ENCODE data around the gene SKA3.
"Not testable (repeated sequence)": the region's sequence is repeated elsewhere in the genome, so short reads cannot be mapped to it uniquely, and the experiment has no call there.

SKA3 gene

DNA sequence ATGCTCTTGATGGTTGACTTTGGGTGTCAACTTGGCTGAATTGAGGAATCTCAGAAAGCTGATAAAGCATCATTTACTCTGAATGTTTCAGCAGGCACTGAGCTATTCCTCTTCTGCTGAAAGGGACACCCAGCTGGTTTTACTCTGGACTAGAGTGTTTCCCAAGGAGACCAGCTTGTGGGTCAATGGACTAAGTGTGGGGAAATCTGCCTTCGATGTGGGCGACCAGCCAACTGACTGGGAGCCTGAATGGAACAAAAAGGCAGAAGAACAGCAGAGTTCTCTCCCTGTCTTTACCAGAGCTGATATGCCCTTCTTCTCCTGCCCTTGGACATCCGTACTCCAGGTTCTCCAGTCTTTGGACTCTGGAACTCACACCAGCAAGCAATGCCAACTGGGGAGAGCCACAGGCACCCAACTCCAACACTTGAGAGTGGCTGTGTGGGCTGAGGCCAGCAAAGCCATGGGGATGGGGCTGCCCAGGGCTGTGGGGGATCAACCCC is 32.4 kb upstream of the SKA3 start:
- Histone ChIP-seq H3K4me3 (no peak overlapping the region), H3K36me3 (0 out of 2 replicates have a peak, but pooled peaks cover 6% of the 10 kb centered on the region), H3K27me3 (no peaks in the 10 kb centered on the region), H3K9me3 (peaks cover 36% of the 10 kb centered on the region), H3K9ac (no peak overlapping the region), H3K27ac (no peak overlapping the region), H3K4me1 (peaks cover 2% of the 10 kb centered on the region), H4K20me1 (no peaks in the 10 kb centered on the region), H3K4me2 (no peak overlapping the region)
- no peak for TF ChIP-seq Cebpa-rat (IDR thresholded peaks at IDR 0.05)

DNA sequence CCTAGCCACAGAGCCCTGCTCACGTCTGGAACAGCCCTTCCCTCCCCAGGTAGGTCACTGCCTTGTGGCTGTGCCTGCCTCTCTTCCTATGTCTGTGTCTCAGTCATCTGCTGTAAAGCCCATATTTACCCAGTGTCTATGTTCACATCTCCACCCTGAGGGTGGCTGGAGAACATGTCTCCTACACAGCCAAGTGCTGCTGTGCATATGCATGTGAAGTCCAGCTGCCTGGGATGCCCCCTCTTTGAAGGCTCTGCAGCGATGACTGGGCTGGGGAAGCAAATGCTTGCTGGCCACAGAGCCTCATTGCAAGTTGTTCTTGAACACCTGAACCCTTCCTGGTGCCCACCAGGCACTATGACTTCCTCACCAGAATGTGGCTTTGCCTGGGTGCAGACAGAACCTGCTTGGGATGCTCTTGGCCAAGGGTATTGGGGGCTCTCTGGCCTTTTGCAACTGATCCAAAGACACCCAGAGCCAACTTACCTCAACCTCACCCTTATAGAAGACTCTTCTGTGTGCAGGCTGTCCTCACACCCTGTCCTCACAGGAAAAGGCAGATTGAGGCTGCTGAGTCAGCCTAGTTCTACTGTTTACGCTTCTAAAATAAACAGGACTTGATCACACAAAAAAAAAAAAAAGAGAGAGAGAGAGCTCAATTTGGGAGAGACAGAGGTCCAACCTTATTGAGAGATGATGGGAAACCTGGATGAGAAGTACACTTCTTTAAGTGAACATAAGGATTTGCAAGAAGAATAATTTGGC is 26.6 kb upstream of the SKA3 start:
- H3K9me3 ChIP-seq = peaks cover 37% of the 10 kb centered on the region
- no peak overlapping the region for H3K9ac ChIP-seq
- no peak overlapping the region for H3K27ac ChIP-seq
- no peaks in the 10 kb centered on the region for H3K27me3 ChIP-seq
- peak overlapping the region; percentile 17; the same call in 1 of the 2 replicates for H3K4me2 ChIP-seq
- 0 out of 2 replicates have a peak, but pooled peaks cover 5% of the 10 kb centered on the region for H3K36me3 ChIP-seq
- H4K20me1 ChIP-seq = no peaks in the 10 kb centered on the region
- no peak for TF ChIP-seq Cebpa-rat (IDR thresholded peaks at IDR 0.05)
- H3K4me3 ChIP-seq = no peak overlapping the region
- peaks cover 22% of the 10 kb centered on the region for H3K4me1 ChIP-seq

DNA sequence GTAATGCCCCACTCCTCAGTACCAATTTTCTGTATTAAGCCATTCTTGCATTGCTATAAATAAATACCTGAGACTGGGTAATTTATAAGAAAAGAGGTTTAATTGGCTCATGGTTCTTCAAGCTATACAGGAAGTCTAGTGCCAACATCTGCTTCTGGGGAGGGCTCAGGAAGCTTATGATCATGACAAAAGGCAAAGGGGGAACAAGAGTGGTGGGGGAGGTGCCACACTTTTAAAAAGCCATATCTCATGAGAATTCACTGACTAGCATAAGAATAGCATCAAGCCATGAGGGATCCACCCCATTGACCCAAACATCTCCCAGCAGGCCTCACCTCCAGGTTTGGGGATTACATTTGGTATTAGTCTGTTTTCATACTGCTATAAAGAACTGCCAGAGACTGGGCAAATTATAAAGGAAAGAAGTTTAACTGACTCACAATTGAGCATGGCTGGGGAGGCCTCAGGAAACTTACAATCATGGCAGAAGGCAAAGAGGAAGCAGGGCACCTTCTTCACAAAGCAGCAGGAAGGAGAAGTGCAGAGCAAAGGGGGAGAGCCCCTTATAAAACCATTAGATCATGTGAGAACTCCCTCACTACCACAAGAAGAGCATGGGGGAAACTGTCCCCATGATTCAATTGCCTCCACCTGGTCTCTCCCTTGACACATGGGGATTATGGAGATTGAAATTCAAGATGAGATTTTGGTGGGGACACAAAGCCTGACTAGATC is 25.3 kb upstream of the SKA3 start:
- not testable (repeated sequence) for H3K36me3 ChIP-seq, H3K4me3 ChIP-seq, H3K9ac ChIP-seq, H4K20me1 ChIP-seq, H3K27me3 ChIP-seq
- Histone ChIP-seq H3K4me1 (peaks cover 35% of the 10 kb centered on the region), H3K4me2 (peak overlapping the region; percentile 31), H3K27ac (peak overlapping the region; percentile 40; the same call in 1 of the 2 replicates), H3K9me3 (peaks cover 42% of the 10 kb centered on the region)

DNA sequence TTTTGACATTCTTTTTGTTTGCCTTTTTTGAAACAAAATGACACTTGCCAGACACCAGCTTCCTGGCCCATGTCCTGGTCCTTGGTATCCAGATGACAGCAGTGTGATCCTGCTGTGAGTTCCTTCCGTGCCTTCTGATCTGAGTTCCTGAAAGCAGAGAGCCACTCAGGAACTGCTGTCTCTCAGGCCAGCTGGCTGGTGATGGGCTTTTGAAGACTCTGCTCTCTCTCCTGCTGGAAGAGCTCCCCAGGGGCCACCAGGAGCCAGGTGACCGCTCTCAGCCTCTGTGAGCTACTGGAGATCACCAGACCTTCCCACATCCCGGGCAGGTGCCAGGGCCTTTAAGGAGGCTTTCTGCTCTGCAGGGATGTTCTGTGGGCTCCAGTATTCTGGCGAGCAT is 22.0 kb upstream of the SKA3 start:
- H4K20me1 ChIP-seq, H3K36me3 ChIP-seq, H3K9ac ChIP-seq, H3K27me3 ChIP-seq, H3K4me3 ChIP-seq: not testable (repeated sequence)
- Histone ChIP-seq H3K4me2 (peak overlapping the region; percentile 21; the same call in 1 of the 2 replicates), H3K27ac (0 out of 2 replicates have a peak overlapping the region, but pooled peaks have one; percentile 13), H3K4me1 (peaks cover 40% of the 10 kb centered on the region), H3K9me3 (peaks cover 48% of the 10 kb centered on the region)

- not testable (repeated sequence) for H3K9ac ChIP-seq, H4K20me1 ChIP-seq, H3K27me3 ChIP-seq, H3K4me3 ChIP-seq, H3K36me3 ChIP-seq
- Histone ChIP-seq H3K9me3 (peaks cover 45% of the 10 kb centered on the region), H3K4me2 (peak overlapping the region; percentile 21; the same call in 1 of the 2 replicates), H3K4me1 (peaks cover 40% of the 10 kb centered on the region), H3K27ac (0 out of 2 replicates have a peak overlapping the region, but pooled peaks have one; percentile 13)
Observed at GRCh38 chr13:21197606-21198225, 21.4 kb upstream of the SKA3 start.

- not testable (repeated sequence) for H3K4me3 ChIP-seq, H3K27me3 ChIP-seq, H3K27ac ChIP-seq, H4K20me1 ChIP-seq, H3K36me3 ChIP-seq, H3K9ac ChIP-seq, H3K4me2 ChIP-seq
- Histone ChIP-seq H3K4me1 (peaks cover 30% of the 10 kb centered on the region), H3K9me3 (peaks cover 23% of the 10 kb centered on the region)
Observed at GRCh38 chr13:21194756-21195155, 18.4 kb upstream of the SKA3 start.

GRCh38 chr13:21186410-21186809 is 10.1 kb upstream of the SKA3 start:
- H4K20me1 ChIP-seq, H3K4me1 ChIP-seq, H3K36me3 ChIP-seq, H3K9ac ChIP-seq, H3K9me3 ChIP-seq, H3K4me3 ChIP-seq, H3K27ac ChIP-seq, H3K4me2 ChIP-seq, H3K27me3 ChIP-seq: not testable (repeated sequence)

DNA sequence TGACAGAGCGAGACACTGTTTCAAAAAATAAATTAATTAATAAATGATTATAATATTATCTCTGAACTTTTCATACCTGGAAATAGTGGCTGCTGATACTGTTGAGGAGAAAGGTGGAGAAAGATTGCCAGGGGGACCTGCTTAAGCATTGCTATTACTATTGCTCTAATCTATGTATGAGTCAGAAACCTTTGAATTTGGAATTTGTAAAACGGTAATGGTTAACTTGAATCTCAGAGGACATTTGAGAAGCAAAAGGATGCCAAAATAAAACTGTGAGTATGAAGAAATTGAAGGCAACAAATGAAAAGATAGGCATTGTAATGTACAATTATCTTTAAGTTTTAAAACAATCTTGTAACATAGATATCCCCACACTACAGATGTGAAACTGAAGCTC is 5.3 kb upstream of the SKA3 start:
- no peak overlapping the region for H3K27ac ChIP-seq
- H3K36me3 ChIP-seq = peaks cover 8% of the 10 kb centered on the region; the same call in 1 of the 2 replicates
- H4K20me1 ChIP-seq = no peaks in the 10 kb centered on the region; the same call in 1 of the 2 replicates
- H3K4me2 ChIP-seq = no peak overlapping the region
- H3K4me1 ChIP-seq = peaks cover 16% of the 10 kb centered on the region
- no peaks in the 10 kb centered on the region for H3K9me3 ChIP-seq
- no peaks in the 10 kb centered on the region for H3K27me3 ChIP-seq
- no peak overlapping the region for H3K4me3 ChIP-seq
- no peak for TF ChIP-seq Cebpa-rat (IDR thresholded peaks at IDR 0.05)
- no peak overlapping the region for H3K9ac ChIP-seq

DNA sequence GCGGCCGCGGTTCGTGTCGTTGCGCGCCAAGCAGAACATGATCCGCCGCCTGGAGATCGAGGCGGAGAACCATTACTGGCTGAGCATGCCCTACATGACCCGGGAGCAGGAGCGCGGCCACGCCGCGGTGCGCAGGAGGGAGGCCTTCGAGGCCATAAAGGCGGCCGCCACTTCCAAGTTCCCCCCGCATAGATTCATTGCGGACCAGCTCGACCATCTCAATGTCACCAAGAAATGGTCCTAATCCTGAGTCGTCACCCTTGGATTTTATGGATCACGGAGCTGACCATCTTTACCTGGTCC is 581 bp upstream of the SKA3 start:
- H3K36me3 ChIP-seq = peaks cover 16% of the 10 kb centered on the region
- H3K4me3 ChIP-seq = peak overlapping the region; percentile 78
- H3K9ac ChIP-seq = peak overlapping the region; percentile 89
- H4K20me1 ChIP-seq = no peaks in the 10 kb centered on the region; the same call in 1 of the 2 replicates
- H3K4me2 ChIP-seq = peak overlapping the region; percentile 83
- H3K9me3 ChIP-seq = no peaks in the 10 kb centered on the region
- H3K27me3 ChIP-seq = no peaks in the 10 kb centered on the region
- peaks cover 32% of the 10 kb centered on the region for H3K4me1 ChIP-seq
- no peak for TF ChIP-seq Cebpa-rat (IDR thresholded peaks at IDR 0.05)
- H3K27ac ChIP-seq = peak overlapping the region; percentile 93

All from BLaER1 (cell line).